Activated CD8-positive, alpha-beta memory T cell treated with anti-CD3 and anti-CD28 coated beads for 4 hours (primary cell): ENCODE results near the gene RAPGEF1.

ENCODE experiments used
- DNase-seq, 2 donors: peaks; one replicate each; pipeline ENCODE4 v3.0.0-alpha.2; 2020; ENCODE audit warnings: low read depth in 2 of 2

Gene RAPGEF1

DNA sequence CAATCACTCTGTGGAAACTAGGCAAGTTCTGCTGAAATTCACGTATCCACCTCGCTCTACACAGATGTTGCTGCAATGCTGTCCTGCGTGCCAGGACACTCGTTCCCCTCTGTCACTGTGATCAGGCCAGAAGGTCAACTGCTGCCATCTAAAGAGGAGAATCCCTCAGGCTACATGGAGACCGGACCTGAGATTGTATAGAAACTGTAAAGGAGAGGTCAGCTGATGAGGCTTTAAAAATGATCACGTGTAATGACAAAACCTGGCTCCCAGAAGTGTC, 114.4 kb downstream of the RAPGEF1 start:
- no peak for DNase-seq

DNA sequence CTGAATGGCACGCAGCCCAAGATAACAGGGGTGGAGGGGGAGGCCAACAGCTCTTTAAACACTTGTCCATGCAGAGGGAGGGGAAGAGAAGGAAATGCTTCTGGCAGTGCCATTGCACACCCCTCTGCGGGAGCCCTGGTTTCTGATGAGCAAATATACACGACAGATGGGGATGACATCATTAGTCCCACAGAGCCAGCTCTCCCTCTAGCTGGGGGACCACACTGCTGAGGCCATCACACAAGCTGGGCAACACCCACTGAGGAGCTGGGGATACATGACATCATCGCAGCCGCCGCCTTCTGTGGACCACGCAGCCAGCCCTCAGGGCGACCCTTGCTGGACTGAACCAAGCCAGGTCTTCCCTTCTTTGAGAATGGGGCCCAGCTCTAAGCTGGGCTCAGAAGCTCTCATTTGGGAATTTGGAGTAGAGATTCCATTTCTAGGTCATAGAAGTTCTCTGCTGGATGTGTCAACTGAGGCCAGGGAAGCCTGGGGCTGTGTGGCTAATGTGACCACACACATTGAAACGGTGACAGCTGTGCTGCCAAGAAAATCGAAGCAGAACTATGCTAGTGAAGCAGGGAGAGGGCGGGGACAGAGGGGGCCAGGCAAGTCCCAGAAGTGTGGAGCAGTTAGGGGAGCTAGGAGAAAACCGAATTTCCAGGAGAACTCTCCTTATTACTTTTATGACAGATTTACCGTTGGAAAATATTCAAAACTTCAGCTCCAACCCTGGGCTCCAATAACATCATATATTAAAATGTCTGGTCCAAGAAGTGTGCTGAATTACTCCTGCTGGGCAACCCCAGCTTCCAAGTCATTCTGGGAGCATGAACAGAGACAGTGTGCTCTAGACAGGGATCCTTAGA, 115.0 kb downstream of the RAPGEF1 start:
- no peak for DNase-seq

DNA sequence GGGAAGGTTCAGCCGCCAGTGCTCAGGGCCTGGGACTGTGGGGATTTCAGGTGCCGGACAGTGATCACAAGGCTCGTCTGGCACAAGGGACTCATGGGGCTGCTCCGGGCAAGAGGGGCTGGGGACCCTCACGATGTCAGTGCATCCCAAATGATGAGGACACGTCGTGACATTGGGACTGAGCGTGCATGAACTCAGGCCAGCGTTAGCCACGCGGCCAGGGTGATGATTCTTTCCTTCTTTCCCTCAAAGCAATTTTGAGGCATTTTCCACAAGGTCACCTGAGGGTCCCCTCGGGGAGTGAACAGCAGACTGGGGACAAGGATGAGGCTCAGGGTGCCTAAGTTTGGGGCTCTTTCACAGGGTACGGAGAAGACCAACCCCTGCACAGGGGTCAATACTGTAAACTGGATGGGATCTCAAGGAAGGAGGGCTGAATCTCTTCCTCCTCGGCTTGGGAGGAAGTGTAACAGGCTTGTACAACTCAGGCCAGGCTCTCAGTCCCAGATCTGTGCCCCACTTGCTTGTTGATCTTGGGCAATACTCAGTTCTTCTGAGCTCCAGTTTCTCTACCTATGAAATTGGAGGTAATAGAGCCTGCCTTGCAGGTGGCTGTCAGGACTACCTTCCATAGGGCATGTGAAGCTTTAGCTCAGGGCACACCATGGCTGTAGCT, 116.1 kb downstream of the RAPGEF1 start:
- DNase-seq, result no peak

GRCh38 chr9:131622523-131622922, 117.4 kb downstream of the RAPGEF1 start:
- DNase-seq, result no peak

- no peak for DNase-seq
Measured at GRCh38 chr9:131621551-131622358, 118.1 kb downstream of the RAPGEF1 start.

- DNase-seq, result no peak
Measured at GRCh38 chr9:131620764-131621520, 118.9 kb downstream of the RAPGEF1 start.

DNA sequence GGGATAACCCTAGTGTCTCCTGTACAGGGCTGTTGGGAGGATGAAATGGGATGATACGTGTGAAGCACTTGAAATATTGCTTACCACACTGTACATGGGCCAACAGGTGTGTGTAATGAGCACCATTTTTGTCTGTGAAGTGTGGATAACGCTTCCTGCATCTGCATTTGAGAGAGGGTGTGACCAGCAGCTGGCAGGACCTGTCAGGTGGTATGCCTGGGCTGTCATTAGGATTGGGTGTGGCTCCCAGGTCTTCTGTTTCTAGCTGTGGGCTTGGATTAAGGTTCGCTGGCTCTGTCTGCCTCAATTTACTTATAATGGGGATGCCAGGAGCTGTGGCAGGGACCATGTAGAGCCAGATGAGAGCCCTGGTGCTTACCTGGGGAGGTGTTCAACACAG, 120.2 kb downstream of the RAPGEF1 start:
- no peak for DNase-seq

DNA sequence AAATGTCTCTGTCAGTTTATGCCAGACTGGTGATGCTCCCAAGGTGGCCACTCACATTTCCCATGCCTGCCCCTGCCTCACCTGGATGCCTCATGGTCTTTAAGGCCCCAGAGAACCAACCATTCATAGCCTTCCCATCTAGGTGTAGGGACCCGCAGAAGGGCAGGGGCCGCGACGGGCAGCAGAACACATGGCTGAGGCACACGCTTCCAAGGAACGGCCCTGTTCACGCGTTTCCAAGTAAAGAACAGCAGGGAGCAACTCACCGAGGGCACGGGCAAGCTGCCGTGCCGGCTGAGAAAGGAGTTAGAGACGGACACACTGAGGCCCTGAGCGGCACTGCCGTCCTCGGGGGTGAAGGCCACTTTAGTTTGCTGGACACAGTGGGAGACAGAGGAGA, 121.1 kb downstream of the RAPGEF1 start:
- no peak for DNase-seq

GRCh38 chr9:131618071-131618479, 121.8 kb downstream of the RAPGEF1 start:
- DNase-seq, result no peak

- DNase-seq, result no peak
Measured at GRCh38 chr9:131617611-131618010, 122.3 kb downstream of the RAPGEF1 start.

GRCh38 chr9:131616983-131617604, 122.8 kb downstream of the RAPGEF1 start:
- DNase-seq, result no peak

DNA sequence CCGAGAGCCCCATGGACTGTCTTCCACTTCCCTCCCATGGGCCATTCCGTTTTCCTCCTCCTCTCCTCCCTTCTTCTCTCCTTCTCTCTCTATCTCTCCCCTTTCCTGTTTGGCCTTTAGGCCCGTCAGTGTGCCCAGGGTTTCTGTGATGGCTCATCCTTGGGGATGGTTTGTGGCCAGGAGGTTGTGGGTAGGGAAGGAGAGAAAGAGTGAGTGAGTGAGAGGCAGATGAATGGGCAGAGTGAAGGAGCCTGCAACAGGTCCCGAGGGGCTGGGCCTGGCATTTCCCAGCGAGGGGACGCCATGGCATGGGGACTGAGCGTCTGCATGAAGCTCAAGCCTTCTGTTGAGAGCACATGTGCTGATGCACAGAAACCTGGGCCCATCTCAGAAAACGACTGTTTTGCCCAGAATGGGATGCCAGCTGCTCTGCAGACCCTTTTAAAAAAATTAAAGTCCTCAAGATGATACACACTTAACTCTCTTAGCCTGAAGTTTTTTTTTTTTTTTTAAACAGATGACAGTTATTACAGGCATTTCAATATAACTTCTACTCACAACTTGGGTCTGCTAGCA, 125.4 kb downstream of the RAPGEF1 start:
- DNase-seq, result no peak

DNA sequence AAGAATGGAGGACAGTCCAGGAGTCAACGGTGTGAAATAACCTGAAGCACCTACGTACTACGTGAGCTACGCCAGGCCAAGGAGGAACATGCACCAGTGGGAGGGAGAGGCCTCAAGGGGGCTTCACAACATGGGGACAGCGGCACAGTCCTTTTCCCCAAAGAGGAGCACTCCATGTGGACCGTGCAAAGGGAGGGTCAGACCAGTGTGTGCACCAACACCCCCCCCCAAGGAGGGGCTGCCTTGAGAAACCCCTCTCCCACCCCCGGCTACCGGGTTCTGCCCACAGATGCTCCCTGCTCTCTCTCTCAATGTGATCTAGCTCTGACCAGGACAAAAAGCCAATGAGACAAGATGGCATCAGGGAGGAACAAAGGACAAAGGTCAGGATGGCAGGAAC, 126.0 kb downstream of the RAPGEF1 start:
- no peak for DNase-seq

DNA sequence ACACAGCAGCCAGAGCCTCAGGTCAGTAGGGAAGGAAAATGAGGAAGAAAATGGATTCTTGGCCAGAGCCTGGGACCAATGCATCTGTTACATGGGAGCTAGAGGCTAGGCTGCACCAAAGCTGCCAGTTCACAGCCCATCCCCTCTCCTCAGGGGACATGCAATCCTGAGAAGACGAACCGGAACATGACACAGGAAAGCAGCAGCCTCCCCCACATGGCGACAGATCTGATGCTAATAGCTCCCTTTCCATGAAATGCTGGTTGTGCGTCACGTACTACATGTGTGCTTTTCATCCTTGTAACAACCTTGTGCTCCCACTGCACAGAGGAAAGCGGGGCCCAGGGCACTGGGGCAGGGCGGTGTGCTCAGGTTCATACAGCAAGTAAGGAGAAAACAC, 127.0 kb downstream of the RAPGEF1 start:
- DNase-seq, result no peak

- DNase-seq, result no peak
Measured at GRCh38 chr9:131611586-131612315, 128.1 kb downstream of the RAPGEF1 start.

DNA sequence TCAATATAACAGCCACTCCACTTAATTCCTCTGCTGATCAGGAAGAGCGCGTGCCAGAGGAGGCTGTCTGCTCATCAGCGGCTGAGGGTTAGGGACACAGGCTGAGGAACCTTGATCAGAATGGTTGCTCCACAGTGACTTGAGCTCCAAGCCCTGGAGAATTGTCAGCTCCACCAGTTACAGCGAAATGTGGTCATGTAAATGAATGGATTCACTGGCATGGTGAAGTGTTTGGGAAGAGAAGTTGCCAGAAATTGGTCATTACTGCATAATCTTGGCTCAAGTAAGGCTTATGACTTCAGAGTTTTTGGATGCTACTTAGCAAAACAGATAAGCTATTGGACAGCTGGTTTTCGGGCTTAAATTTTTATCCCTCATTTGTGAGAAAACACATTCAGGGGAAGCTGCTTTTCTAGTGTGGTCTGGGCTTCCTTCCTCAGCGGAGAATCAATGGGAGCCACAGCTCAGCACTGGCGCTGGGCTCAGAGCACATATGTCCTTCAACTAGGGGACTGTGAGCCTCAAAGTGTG, 129.6 kb downstream of the RAPGEF1 start:
- no peak for DNase-seq

GRCh38 chr9:131609099-131609830, 130.6 kb downstream of the RAPGEF1 start:
- DNase-seq, result no peak

- DNase-seq, result no peak
Measured at GRCh38 chr9:131608493-131609037, 131.3 kb downstream of the RAPGEF1 start.

- no peak for DNase-seq
Measured at GRCh38 chr9:131607591-131607990, 132.3 kb downstream of the RAPGEF1 start.
